ENCODE results near the gene ABHD14A. TPM values are rescaled to one million over a fixed set of nuclear protein-coding genes. Genes with fewer than 3 reads are reported as not detected.

The ABHD14A gene
- polyA plus RNA-seq, 1 of the 3 experiments (the other 2 are of a cell fraction) = 31.5 TPM

GRCh38 chr3:51980253-51980652 lies 5.4 kb downstream of the ABHD14A start:
- Histone ChIP-seq H3K4me2 (no peak overlapping the region), H3F3A (replicated peaks; ENCODE audit: insufficient read depth) (peaks cover 29% of the 10 kb centered on the region), H3K9ac (no peak overlapping the region), H3K27me3 (ENCODE audit: insufficient read depth) (no peaks in the 10 kb centered on the region), H2AFZ (ENCODE audit: low read depth) (no peak overlapping the region), H3K9me2 (no peaks in the 10 kb centered on the region), H3K4me3 (ENCODE audit: low read depth in 2 of 2, low read length in 1 of 2) (no peak overlapping the region), H3K79me2 (ENCODE audit: insufficient read depth) (peaks cover 40% of the 10 kb centered on the region), H4K20me1 (ENCODE audit: insufficient read depth) (no peaks in the 10 kb centered on the region), H3K27ac (ENCODE audit: low read depth in 2 of 2, low read length in 1 of 2) (no peak overlapping the region), H3K36me3 (replicated peaks in 1 of 2; ENCODE audit: control insufficient read depth in 1 of 2, insufficient read depth in 2 of 2, low read length in 1 of 2) (peaks cover 0 to 5% of the 10 kb centered on the region in 2 experiments), H3K4me1 (ENCODE audit: control insufficient read depth in 1 of 2, insufficient read depth in 2 of 2, low read depth in 1 of 2, low read length in 1 of 2) (peaks cover 5 to 28% of the 10 kb centered on the region in 2 experiments; a peak in 3 of 4 replicates), H3K9me3 (no peaks in the 10 kb centered on the region)
- no peak for DNase-seq
- TF ChIP-seq ZBTB33 (IDR thresholded peaks at IDR 0.05; ENCODE audit: borderline replicate concordance, low read depth) (no peak), RAD21 (IDR thresholded peaks at IDR 0.05; ENCODE audit: low read length) (no peak), TEAD4 (IDR thresholded peaks at IDR 0.05; ENCODE audit: borderline replicate concordance, insufficient read depth) (no peak), IRF3 (IDR thresholded peaks at IDR 0.05; ENCODE audit: low read depth, low read length) (no peak), FOXM1 (IDR thresholded peaks at IDR 0.05; ENCODE audit: low read depth) (no peak), MEF2A (IDR thresholded peaks at IDR 0.05; ENCODE audit: borderline replicate concordance, low read depth) (no peak), USF1 (IDR thresholded peaks at IDR 0.05; ENCODE audit: borderline replicate concordance, low read depth) (no peak), CTCF (IDR thresholded peaks at IDR 0.05) (no peak)
- 95% methylated on average over 10 of the region's 10 CpGs for WGBS (ENCODE audit: low lambda C conversion rate)
- CTCF ChIA-PET = interaction anchor here (0.9 to 1.2 kb wide), 3 partner anchors 23 to 130 kb away, joined by 3 to 5 read pairs (median 3); no protein-coding TSS in a partner anchor
- POLR2A ChIA-PET = interaction anchor here (1.1 kb wide), 1 partner anchor 16 kb away, joined by 4 read pairs; the partner anchor contains the start of gene RPL29

GRCh38 chr3:51982352-51982837 lies 7.5 kb downstream of the ABHD14A start:
- Histone ChIP-seq H3K27ac (ENCODE audit: low read depth in 2 of 2, low read length in 1 of 2) (peak overlapping the region; percentile 89 to 93), H3K4me2 (peak overlapping the region; percentile 97), H3K9me2 (no peaks in the 10 kb centered on the region), H3K4me1 (ENCODE audit: control insufficient read depth in 1 of 2, insufficient read depth in 2 of 2, low read depth in 1 of 2, low read length in 1 of 2) (peaks cover 5 to 19% of the 10 kb centered on the region in 2 experiments; a peak in 3 of 4 replicates), H3K9me3 (no peaks in the 10 kb centered on the region), H3K36me3 (replicated peaks in 1 of 2; ENCODE audit: control insufficient read depth in 1 of 2, insufficient read depth in 2 of 2, low read length in 1 of 2) (peaks cover 0 to 5% of the 10 kb centered on the region in 2 experiments), H3K9ac (peak overlapping the region; percentile 89), H3K27me3 (ENCODE audit: insufficient read depth) (no peaks in the 10 kb centered on the region), H3K4me3 (ENCODE audit: low read depth in 2 of 2, low read length in 1 of 2) (peak overlapping the region; percentile 68 to 90), H3K79me2 (ENCODE audit: insufficient read depth) (peaks cover 40% of the 10 kb centered on the region), H4K20me1 (ENCODE audit: insufficient read depth) (no peaks in the 10 kb centered on the region), H2AFZ (ENCODE audit: low read depth) (peak overlapping the region; percentile 94; the same call in 1 of the 2 replicates), H3F3A (replicated peaks; ENCODE audit: insufficient read depth) (peaks cover 16% of the 10 kb centered on the region)
- 17% methylated on average over 4 of the region's 4 CpGs for WGBS (ENCODE audit: low lambda C conversion rate)
- ChIA-PET CTCF (interaction anchor here (0.6 to 4.8 kb wide), 25 partner anchors 8 to 490 kb away, joined by 3 to 45 read pairs (median 4); partner anchors contain the start of genes ABHD14A, ABHD14B, GPR62 and PARP3), POLR2A (interaction anchor here (0.6 to 4.3 kb wide), 8 partner anchors 9 to 593 kb away, joined by 3 to 42 read pairs (median 10); partner anchors contain the start of genes ABHD14B, PARP3, RPL29 and RRP9)
- DNase-seq = peak; percentile 87
- TF ChIP-seq SMC3 (IDR thresholded peaks at IDR 0.05; ENCODE audit: low read depth, low read length) (0 out of 2 replicates have a peak, but pooled peaks have one; percentile 18), NRF1 (IDR thresholded peaks at IDR 0.05; ENCODE audit: low read depth, low read length) (no peak), TEAD4 (IDR thresholded peaks at IDR 0.05; ENCODE audit: borderline replicate concordance, insufficient read depth) (no peak), RAD21 (IDR thresholded peaks at IDR 0.05; ENCODE audit: low read length) (peak; percentile 11; the same call in 1 of the 2 replicates), MXI1 (IDR thresholded peaks at IDR 0.05; ENCODE audit: low read depth, low read length) (peak; percentile 88), CTCF (IDR thresholded peaks at IDR 0.05) (peak; percentile 65)

All from SK-N-SH (cell line).